ENCODE measurements around the gene RGS11. TPM values are rescaled to one million over a fixed set of nuclear protein-coding genes. Genes with fewer than 3 reads are reported as not detected.

Gene RGS11
- total and polyA plus RNA-seq, 9 of the 15 experiments (the other 6 are each of a cell fraction or from before 2014, with no cell fraction given), result not detected

DNA sequence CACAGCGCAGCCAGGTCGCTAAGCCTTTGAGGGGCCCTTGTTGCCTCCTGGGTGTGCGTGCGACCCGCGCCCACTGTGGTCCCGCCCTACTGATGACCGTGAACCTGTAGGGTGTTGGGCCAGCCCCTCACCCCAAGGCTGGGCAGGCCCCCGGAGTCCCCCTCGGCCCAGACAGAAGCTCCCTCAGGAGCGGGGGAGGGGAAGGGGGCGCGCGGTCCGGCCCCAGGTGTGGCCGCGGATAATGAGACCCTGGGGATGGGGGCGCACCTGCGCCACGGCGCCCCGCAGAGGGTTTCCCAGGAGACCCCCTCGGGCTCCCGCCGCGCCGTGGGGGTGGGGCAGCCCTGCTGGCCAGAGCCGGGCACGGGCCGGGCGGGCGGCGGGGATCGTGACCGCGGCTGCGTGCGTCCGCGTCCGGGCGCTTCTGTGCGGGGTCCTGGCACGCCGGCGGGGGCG lies 4.3 kb upstream of the RGS11 start:
- Histone ChIP-seq H2AFZ (ENCODE audit: low read depth, low read length) (0 out of 2 replicates have a peak overlapping the region, but pooled peaks have one; percentile 55), H4K20me1 (replicated peaks; ENCODE audit: control insufficient read depth, insufficient read depth, low read length) (no peaks in the 10 kb centered on the region), H3K9me3 (replicated peaks; ENCODE audit: control insufficient read depth, insufficient read depth, low read depth, low read length) (no peaks in the 10 kb centered on the region), H3K36me3 (ENCODE audit: control insufficient read depth, insufficient read depth, low read length) (no peaks in the 10 kb centered on the region), H3K4me1 (replicated peaks in 1 of 2; ENCODE audit: control insufficient read depth in 2 of 2, insufficient read depth in 2 of 2, low read length in 2 of 2) (peaks cover 0 to 64% of the 10 kb centered on the region in 2 experiments; a peak in 2 of 5 replicates), H3K9ac (ENCODE audit: insufficient read depth in 1 of 2, low read depth in 2 of 2, low read length in 2 of 2) (peak overlapping the region in 1 of 2 experiments; percentile 52; a peak in 1 of 4 replicates), H3K4me2 (ENCODE audit: insufficient read depth, low read length) (no peak overlapping the region), H3K79me2 (ENCODE audit: control insufficient read depth, insufficient read depth, low read length) (no peaks in the 10 kb centered on the region), H3K9me1 (ENCODE audit: control insufficient read depth, insufficient read depth, low read length) (no peaks in the 10 kb centered on the region), H3K27ac (ENCODE audit: extremely low read depth, low read depth, low read length) (no peak overlapping the region), H3K4me3 (peak overlapping the region; percentile 23), H3K27me3 (ENCODE audit: control insufficient read depth in 2 of 2, insufficient read depth in 2 of 2, low read length in 2 of 2) (no peaks in the 10 kb centered on the region)
- intact Hi-C loops (cut with micrococcal nuclease) (no loop called here), in situ Hi-C loops (cut with MboI) (no loop called here)
- FAIRE-seq (no peak), ATAC-seq (no peak), DNase-seq (ENCODE audit: extremely low read depth in 1 of 4, low spot score in 3 of 4) (peak in 2 of 4 experiments; percentile 66 to 67)
- ChIA-PET CTCF (ENCODE audit: low intra/inter-chr PET ratio) (no interaction called here), POLR2A (no interaction called here)
- 13% methylated on average over 24 of the region's 47 CpGs for WGBS (ENCODE audit: insufficient coverage, low coverage, missing lambda C conversion rate)
- TF ChIP-seq ARID3B (CRISPR knock-in tag; IDR thresholded peaks at IDR 0.05; ENCODE audit: borderline replicate concordance) (no peak), SOX6 (IDR thresholded peaks at IDR 0.05) (no peak), NCOA1 (IDR thresholded peaks at IDR 0.05; ENCODE audit: low read depth) (no peak), ZBTB7A (IDR thresholded peaks at IDR 0.05; ENCODE audit: borderline replicate concordance, control insufficient read depth, low read depth, low read length) (peak; percentile 63; the same call in 1 of the 2 replicates)
- no TSS peak for BruUV-seq (replicated peaks)

GRCh38 chr16:279531-279930 lies 3.8 kb upstream of the RGS11 start:
- no peak overlapping the region for H3K27ac ChIP-seq (ENCODE audit: extremely low read depth, low read depth, low read length)
- no peak for TF ChIP-seq GATA2 (CRISPR knock-in tag; IDR thresholded peaks at IDR 0.05)
- no peak overlapping the region for H3K4me3 ChIP-seq
- H3K4me1 ChIP-seq (replicated peaks in 1 of 2; ENCODE audit: control insufficient read depth in 2 of 2, insufficient read depth in 2 of 2, low read length in 2 of 2), result peaks cover 0 to 64% of the 10 kb centered on the region in 2 experiments; a peak in 2 of 5 replicates
- H4K20me1 ChIP-seq (replicated peaks; ENCODE audit: control insufficient read depth, insufficient read depth, low read length), result no peaks in the 10 kb centered on the region
- no TSS peak for BruUV-seq (replicated peaks)
- H3K9ac ChIP-seq (ENCODE audit: insufficient read depth in 1 of 2, low read depth in 2 of 2, low read length in 2 of 2), result no peak overlapping the region
- no peaks in the 10 kb centered on the region for H3K27me3 ChIP-seq (ENCODE audit: control insufficient read depth in 2 of 2, insufficient read depth in 2 of 2, low read length in 2 of 2)
- H3K9me1 ChIP-seq (ENCODE audit: control insufficient read depth, insufficient read depth, low read length), result no peaks in the 10 kb centered on the region
- no peak for ATAC-seq
- no peak overlapping the region for H3K4me2 ChIP-seq (ENCODE audit: insufficient read depth, low read length)
- in situ Hi-C loops (cut with MboI), result no loop called here
- H3K9me3 ChIP-seq (replicated peaks; ENCODE audit: control insufficient read depth, insufficient read depth, low read depth, low read length), result no peaks in the 10 kb centered on the region
- no peak overlapping the region for H2AFZ ChIP-seq (ENCODE audit: low read depth, low read length)
- no peak for DNase-seq (ENCODE audit: extremely low read depth in 1 of 4, low spot score in 3 of 4)
- intact Hi-C loops (cut with micrococcal nuclease), result no loop called here
- POLR2A ChIA-PET, result no interaction called here
- CTCF ChIA-PET (ENCODE audit: low intra/inter-chr PET ratio), result no interaction called here
- 82% methylated on average over 6 of the region's 7 CpGs for WGBS (ENCODE audit: insufficient coverage, low coverage, missing lambda C conversion rate)
- no peak for FAIRE-seq
- H3K36me3 ChIP-seq (ENCODE audit: control insufficient read depth, insufficient read depth, low read length), result no peaks in the 10 kb centered on the region
- H3K79me2 ChIP-seq (ENCODE audit: control insufficient read depth, insufficient read depth, low read length), result no peaks in the 10 kb centered on the region
